OCI-LY7 (cell line): ENCODE data around the gene KHDC4. TPM values are rescaled to one million over a fixed set of nuclear protein-coding genes. Genes with fewer than 3 reads are reported as not detected.
A peak's percentile ranks its signal among the peaks of the same experiment; 100 is the strongest.

Experiments used
- BruUV-seq: library from RNA; stranded (reverse); fragments of 400-500 nt; replicated peaks from 2 replicates; lab custom pipeline; 2021; lab: Mats Ljungman, UMichigan
- CTCF ChIA-PET: fragments of 300-600 bp; sonication (Branson Sonifier 250); formaldehyde crosslinking; loops from one replicate; lab custom pipeline; 2022; ENCODE audit warnings: antibody characterized with exemption; ENCODE audit not compliant: unreplicated experiment; lab: Charles Lee
- POLR2A ChIA-PET: fragments of 300-600 bp; sonication (Branson Sonifier 250); formaldehyde crosslinking; loops from one replicate; lab custom pipeline; 2022; ENCODE audit warnings: antibody characterized with exemption; lab: Charles Lee
- DNase-seq: peaks from one replicate; pipeline ENCODE4 v3.0.0-alpha.2; 2015; ENCODE audit warnings: low spot score
- H2AFZ ChIP-seq: fragments of 200-600 bp; sonication (generic), shearing (Covaris generic); 2 replicates; pipeline ENCODE4 v1.6.1; 2014; ENCODE audit warnings: mild to moderate bottlenecking, antibody characterized with exemption, low read length, moderate library complexity
- H3K27ac ChIP-seq: fragments of 200-600 bp; sonication (generic); 2 replicates; pipeline ENCODE4 v1.5.1; 2014; ENCODE audit warnings: mixed run types, low read depth, mild to moderate bottlenecking, moderate library complexity, low read length, inconsistent platforms; ENCODE audit not compliant: poor library complexity, severe bottlenecking
- H3K36me3 ChIP-seq: fragments of 200-600 bp; sonication (generic); 2 replicates; pipeline ENCODE4 v1.6.1; 2014; ENCODE audit warnings: mild to moderate bottlenecking, antibody characterized with exemption, low read length, moderate library complexity, mixed read lengths; ENCODE audit not compliant: insufficient read depth
- H3K4me1 ChIP-seq: fragments of 200-600 bp; sonication (generic); 2 replicates; pipeline ENCODE4 v1.5.1; 2014; ENCODE audit warnings: mild to moderate bottlenecking, low read length; ENCODE audit not compliant: insufficient read depth, poor library complexity, severe bottlenecking
- H3K4me2 ChIP-seq: fragments of 200-600 bp; sonication (generic); 2 replicates; pipeline ENCODE4 v1.6.1; 2014; ENCODE audit warnings: mild to moderate bottlenecking, low read length
- H3K4me3 ChIP-seq: fragments of 200-600 bp; sonication (generic); 2 replicates; pipeline ENCODE4 v1.5.1; 2014; ENCODE audit warnings: mild to moderate bottlenecking, low read depth, low read length; ENCODE audit not compliant: poor library complexity, severe bottlenecking
- H3K79me2 ChIP-seq: fragments of 200-600 bp; sonication (generic); 2 replicates; pipeline ENCODE4 v1.6.1; 2016; ENCODE audit warnings: low read depth, mild to moderate bottlenecking, low read length, moderate library complexity, mixed read lengths; ENCODE audit not compliant: insufficient read depth
- H3K9me2 ChIP-seq: fragments of 200-600 bp; sonication (generic); 2 replicates; pipeline ENCODE4 v1.6.1; 2016; ENCODE audit warnings: mild to moderate bottlenecking, low read length, mixed read lengths; ENCODE audit not compliant: insufficient read depth
- H3K9me3 ChIP-seq: fragments of 200-600 bp; sonication (generic); 2 replicates; pipeline ENCODE4 v1.6.1; 2014; ENCODE audit warnings: mild to moderate bottlenecking, mixed run types, low read length, mixed read lengths
- H4K20me1 ChIP-seq: fragments of 200-600 bp; sonication (generic); 2 replicates; pipeline ENCODE4 v1.6.1; 2014; ENCODE audit warnings: mild to moderate bottlenecking, antibody characterized with exemption, low read length, moderate library complexity, mixed read lengths; ENCODE audit not compliant: insufficient read depth
- EZH2phosphoT487 ChIP-seq: fragments of 200-600 bp; sonication (generic); IDR thresholded peaks from 2 replicates; pipeline ENCODE4 v1.6.1; 2018; ENCODE audit warnings: low read depth, borderline replicate concordance, mild to moderate bottlenecking, mixed run types, antibody characterized with exemption, low read length, moderate library complexity, mixed read lengths
- intact Hi-C: fragments of 100-400 bp; cut with micrococcal nuclease; formaldehyde crosslinking; loops from one replicate; pipeline ENCODE4 v1.10.0; 2022; ENCODE audit not compliant: unreplicated experiment
- total RNA-seq, 2 experiments: library from RNA; depleted of rRNA in 1 of 2; stranded (reverse); fragments of >200 nt in 1 of 2; shearing (Covaris generic) in 1 of 2; gene quantifications; 2 replicates each; pipeline ENCODE4 v1.2.3, GENCODE V29; 2014 to 2022
- TF ChIP-seq, protein P1 (sequence below): fragments of 200-600 bp; sonication (generic); conservative IDR thresholded peaks from 2 replicates; pipeline ENCODE4 v1.5.1; 2014; ENCODE audit warnings: mild to moderate bottlenecking, antibody characterized with exemption, low read length, moderate library complexity, mixed read lengths

The KHDC4 gene
- total RNA-seq, 2 experiments from 2014 or later = 88.9 to 121 TPM

DNA sequence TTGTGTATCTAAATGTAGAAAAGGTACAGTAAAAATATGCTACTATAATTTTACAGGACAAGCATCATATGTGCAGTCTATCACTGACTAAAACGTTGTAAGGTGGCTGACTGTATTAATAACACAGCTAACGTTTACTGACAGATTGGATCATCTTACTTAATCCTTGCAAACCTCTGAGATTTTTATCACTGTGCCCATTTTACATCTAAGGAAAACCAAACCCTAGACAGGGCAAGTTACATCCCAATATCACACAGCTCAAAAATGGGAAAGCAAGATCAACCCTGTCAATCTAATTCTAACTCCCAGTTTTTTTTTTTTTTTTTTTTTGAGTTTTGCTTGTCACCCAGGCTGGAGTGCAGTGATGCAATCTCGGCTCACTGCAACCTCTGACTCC, 15.6 kb downstream of the KHDC4 start:
- no peak for DNase-seq
- TF ChIP-seq, protein P1, sequence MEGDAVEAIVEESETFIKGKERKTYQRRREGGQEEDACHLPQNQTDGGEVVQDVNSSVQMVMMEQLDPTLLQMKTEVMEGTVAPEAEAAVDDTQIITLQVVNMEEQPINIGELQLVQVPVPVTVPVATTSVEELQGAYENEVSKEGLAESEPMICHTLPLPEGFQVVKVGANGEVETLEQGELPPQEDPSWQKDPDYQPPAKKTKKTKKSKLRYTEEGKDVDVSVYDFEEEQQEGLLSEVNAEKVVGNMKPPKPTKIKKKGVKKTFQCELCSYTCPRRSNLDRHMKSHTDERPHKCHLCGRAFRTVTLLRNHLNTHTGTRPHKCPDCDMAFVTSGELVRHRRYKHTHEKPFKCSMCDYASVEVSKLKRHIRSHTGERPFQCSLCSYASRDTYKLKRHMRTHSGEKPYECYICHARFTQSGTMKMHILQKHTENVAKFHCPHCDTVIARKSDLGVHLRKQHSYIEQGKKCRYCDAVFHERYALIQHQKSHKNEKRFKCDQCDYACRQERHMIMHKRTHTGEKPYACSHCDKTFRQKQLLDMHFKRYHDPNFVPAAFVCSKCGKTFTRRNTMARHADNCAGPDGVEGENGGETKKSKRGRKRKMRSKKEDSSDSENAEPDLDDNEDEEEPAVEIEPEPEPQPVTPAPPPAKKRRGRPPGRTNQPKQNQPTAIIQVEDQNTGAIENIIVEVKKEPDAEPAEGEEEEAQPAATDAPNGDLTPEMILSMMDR = no peak
- no peak for TF ChIP-seq EZH2phosphoT487
- Histone ChIP-seq H3K4me2 (no peak overlapping the region), H3K27ac (no peak overlapping the region), H2AFZ (no peak overlapping the region), H4K20me1 (no peaks in the 10 kb centered on the region), H3K9me2 (no peaks in the 10 kb centered on the region), H3K4me3 (no peak overlapping the region), H3K36me3 (peaks cover 98% of the 10 kb centered on the region), H3K79me2 (peaks cover 26% of the 10 kb centered on the region; the same call in 1 of the 2 replicates), H3K9me3 (no peaks in the 10 kb centered on the region), H3K4me1 (no peaks in the 10 kb centered on the region)
- BruUV-seq = no TSS peak
- intact Hi-C loops = no loop called here
- ChIA-PET CTCF (no interaction called here), POLR2A (interaction anchor here (0.6 kb wide), 1 partner anchor 55 kb away, joined by 3 read pairs; no protein-coding TSS in a partner anchor)

DNA sequence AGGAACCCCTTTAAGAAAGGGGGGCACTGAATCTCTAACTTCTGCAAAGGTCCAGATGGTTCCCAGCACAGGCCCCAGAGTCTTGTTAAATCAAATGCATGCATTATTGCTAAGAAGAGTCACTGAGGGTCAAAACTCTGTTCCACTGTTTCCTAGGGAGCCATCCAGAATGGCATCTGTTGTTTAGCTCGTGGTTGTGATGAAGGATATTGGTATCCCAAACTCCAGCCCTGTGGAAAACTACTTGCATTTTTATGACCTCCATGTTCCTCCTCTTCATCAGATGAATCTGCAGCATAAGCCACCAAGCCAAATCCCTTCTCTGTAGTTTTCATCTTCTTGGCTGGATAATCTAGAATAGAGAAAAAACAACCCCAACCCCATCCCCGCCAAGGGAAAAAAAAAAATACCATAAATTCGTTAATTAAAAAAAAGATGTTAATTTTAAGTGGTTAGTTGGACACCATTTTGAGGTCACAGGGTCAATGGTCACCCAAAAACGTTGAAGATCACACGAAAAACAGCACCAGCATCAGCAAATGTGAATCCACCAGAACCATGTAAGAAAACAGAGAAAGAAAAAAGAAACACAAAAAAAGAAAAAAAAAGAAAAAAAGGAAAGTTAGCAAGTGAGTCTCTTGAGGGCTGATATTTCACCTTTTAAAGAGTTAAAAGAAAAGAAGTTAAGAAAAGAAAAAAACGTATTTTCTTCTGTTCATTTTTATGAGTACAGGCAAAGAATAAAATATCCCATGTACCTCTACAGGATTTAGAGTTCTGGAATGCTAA, 20.1 kb downstream of the KHDC4 start:
- BruUV-seq = no TSS peak
- Histone ChIP-seq H3K79me2 (peaks cover 12% of the 10 kb centered on the region; the same call in 1 of the 2 replicates), H3K9me2 (no peaks in the 10 kb centered on the region), H3K9me3 (no peaks in the 10 kb centered on the region), H3K4me3 (no peak overlapping the region), H3K4me2 (no peak overlapping the region), H4K20me1 (no peaks in the 10 kb centered on the region), H3K4me1 (peaks cover 23% of the 10 kb centered on the region), H3K27ac (peak overlapping the region; percentile 17), H2AFZ (no peak overlapping the region), H3K36me3 (peaks cover 94% of the 10 kb centered on the region)
- POLR2A ChIA-PET = interaction anchor here (0.6 kb wide), 1 partner anchor 274 kb away, joined by 5 read pairs; no protein-coding TSS in a partner anchor
- CTCF ChIA-PET = no interaction called here
- no peak for DNase-seq
- intact Hi-C loops = no loop called here
- TF ChIP-seq EZH2phosphoT487 = no peak
- TF ChIP-seq, protein P1 = no peak
